HG03571 (cell line): ENCODE results near the gene LMCD1.

Source experiments
- ATAC-seq: cut with Tn5 transposase; IDR thresholded peaks from one replicate; pipeline ENCODE4 v1.9.1; 2021; ENCODE audit not compliant: unreplicated experiment

The LMCD1 gene

DNA sequence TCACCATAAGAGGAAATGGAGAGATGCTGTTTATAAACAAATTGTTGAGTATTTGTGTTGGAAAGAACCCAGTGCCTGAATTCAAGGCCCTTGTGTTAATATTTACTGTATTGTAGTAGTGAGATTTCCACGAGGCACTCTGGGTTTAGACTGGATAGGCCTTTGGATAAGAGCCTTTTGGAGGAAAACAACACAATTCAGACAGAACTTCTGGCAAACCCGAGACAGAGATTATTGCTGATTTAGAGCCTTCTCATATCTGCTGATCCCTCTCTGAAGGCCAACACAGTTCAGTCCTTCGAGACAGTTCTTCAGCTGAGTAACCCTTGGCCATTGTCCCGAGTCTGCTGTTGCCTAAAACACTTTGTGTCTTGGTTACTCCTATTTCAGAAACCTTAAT lies 55.7 kb downstream of the LMCD1 start:
- ATAC-seq: no peak

DNA sequence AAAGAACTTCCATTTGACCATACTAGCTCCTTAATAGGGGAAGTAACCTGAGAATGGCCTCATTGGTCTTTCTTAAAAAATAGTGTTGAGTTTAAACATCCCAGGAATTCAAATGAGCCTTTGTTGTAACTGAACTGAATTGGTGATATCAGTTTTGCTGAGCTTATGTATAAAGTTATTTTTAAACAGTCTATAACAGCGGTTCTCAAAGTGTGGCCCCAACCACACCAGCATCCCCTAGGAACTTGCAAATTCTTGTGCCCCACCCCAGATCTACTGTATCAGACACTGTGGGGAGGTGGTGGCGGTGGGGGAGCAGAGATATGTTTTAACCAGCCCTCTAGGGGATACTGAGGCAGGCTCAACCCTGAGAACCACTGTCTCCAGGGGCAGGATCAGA lies 57.0 kb downstream of the LMCD1 start:
- ATAC-seq: no peak

GRCh38 chr3:8559351-8559750 lies 57.7 kb downstream of the LMCD1 start:
- no peak for ATAC-seq

- ATAC-seq: no peak
Measured at GRCh38 chr3:8560366-8561007, 58.9 kb downstream of the LMCD1 start.

DNA sequence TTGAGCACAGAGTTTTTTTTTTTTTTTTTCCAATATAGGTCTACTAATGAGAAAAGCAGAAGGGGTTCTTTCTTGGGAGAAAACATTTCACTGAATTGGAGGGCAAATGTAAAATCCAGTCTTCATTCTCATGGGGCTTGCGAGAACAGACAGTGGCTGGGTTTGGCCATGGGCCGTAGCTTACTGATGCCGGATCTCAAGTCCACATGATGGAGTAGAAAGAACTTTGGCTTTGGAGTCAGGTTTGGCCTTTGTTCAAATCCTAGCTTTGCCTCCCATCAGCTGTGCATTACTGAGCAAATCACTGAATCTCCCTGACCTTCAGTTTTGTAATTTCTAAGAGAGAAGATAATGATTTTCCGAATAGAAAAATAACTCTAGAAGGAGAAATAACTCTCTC lies 59.7 kb downstream of the LMCD1 start:
- no peak for ATAC-seq

DNA sequence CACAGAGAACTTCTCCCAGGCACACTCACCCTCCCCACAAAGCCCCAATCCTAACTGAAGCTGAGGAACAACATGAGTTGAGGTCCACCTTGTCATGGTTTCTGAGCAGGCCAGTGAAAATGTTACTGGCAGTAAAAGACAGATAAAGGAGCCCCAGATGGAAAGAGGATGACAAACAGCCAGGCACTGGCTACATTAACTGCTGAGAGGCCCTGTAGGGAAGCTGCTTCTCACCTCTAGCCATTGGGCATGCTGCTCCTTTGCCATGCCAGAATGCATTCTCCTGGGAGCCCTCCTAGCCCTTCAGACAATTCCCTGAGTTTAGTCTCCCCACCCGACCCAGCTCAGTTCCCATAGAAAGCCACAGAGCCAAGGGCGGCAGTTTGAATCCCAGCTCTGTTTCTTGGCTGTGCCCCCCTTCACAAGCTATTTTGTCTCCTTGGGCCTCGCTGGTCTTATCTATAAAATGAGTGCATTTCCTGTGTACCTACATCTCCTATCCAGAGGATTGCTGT lies 60.5 kb downstream of the LMCD1 start:
- no peak for ATAC-seq

DNA sequence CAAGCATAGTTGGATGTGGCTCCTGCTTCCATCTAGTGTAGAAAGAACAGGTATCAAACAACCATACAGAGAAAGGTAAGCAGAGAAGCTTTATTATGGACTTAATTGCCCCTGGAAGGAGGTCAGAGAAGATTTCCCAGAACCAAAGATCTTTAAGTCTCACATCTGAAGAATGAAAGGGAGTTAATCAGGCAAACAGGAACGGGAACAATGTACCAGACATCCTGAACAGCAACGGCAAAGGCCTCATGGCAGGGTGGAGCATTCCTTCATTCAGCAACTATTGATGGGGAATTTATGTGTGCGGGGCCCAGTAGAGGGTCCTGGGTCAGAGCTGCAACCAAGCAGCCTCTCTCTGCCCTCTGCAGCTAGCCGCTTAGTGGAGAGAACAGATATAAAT lies 61.5 kb downstream of the LMCD1 start:
- ATAC-seq: no peak

DNA sequence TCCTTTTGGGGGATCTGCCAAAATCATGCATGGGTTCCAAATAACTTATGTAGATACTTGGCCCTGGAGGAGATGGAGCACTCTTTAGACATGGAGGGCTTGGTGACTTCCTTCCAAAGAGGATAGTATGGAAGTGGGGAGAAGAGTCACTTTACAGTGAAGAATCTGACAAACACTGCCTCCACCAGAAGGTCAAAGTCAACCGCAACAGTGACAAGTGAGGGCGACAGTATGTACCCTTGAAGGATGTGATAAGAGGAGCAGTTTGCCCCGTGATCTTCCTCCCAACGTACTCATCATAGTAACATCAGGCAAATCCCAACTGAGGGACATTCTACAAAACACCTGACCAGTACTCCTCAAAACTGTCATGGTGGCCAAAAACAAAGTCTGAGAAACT lies 62.0 kb downstream of the LMCD1 start:
- ATAC-seq: no peak

- ATAC-seq: no peak
Measured at GRCh38 chr3:8565376-8565775, 63.8 kb downstream of the LMCD1 start.

- ATAC-seq: no peak
Measured at GRCh38 chr3:8567784-8568575, 66.4 kb downstream of the LMCD1 start.

- no peak for ATAC-seq
Measured at GRCh38 chr3:8571256-8571655, 69.6 kb downstream of the LMCD1 start.

- ATAC-seq: no peak
Measured at GRCh38 chr3:8573342-8573926, 71.8 kb downstream of the LMCD1 start.

GRCh38 chr3:8574040-8574669 lies 72.5 kb downstream of the LMCD1 start:
- no peak for ATAC-seq

GRCh38 chr3:8574670-8575322 lies 73.2 kb downstream of the LMCD1 start:
- no peak for ATAC-seq

GRCh38 chr3:8575364-8576104 lies 73.9 kb downstream of the LMCD1 start:
- no peak for ATAC-seq

GRCh38 chr3:8576436-8576835 lies 74.8 kb downstream of the LMCD1 start:
- ATAC-seq: no peak

- ATAC-seq: no peak
Measured at GRCh38 chr3:8576841-8577571, 75.4 kb downstream of the LMCD1 start.

DNA sequence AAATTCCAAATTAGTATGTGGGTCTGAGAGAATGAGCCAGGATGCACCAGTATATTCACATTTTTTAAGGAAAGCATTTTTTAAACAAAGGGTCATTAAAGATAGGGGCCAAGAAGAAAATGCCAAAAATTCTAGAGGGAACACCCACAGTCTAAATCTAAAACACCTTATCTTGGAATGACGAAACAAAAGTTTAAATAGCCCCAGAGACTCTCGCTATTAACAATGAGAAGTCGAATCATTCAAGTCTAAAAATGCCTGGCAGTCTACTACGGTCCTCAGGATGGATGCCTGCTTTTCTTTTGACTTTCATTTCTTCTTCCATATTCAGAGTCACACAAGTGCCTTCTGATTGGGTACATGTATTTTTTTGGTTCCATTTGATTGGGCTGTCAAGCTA lies 76.7 kb downstream of the LMCD1 start:
- ATAC-seq: no peak

DNA sequence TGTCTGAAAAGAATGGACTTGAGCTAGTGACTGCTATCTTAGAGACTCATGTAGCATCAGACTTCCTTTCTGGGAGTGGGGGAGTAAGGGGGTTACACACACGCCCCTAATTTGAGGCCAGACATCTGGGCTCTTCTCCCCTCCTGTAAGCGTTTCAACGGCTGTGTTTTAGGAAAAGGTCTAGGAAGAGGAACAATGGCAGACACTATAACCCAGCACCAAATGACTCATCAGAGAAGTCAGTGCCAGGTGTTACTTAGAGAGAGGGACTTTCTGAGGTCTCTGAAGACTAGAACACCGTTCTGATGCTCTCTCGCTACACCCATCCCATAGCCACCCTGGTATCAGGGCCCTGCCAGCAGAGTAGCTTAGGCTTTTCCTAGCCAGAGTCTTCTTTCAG lies 77.5 kb downstream of the LMCD1 start:
- ATAC-seq: peak; percentile 98

DNA sequence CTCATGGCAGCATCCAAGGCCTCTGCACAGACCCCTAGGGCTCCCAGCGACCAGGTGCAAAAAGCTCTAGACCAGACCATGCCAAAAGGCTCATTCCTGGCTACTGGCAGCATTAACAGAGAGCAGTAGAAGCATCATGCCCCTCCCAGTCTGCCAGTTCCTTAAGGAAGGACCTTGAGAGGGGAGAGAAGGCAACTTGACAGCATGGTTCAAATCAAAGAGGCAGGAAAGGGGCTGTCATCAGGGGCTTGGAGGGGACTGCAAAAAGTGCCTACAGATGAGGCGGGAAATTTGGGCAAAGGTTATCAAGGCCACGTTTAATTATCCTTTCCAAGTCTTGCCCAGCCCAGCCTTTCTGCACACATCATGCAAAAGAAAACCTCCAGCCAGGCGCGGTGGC lies 78.3 kb downstream of the LMCD1 start:
- ATAC-seq: no peak
